Heart left ventricle (tissue), 16 donors: Measurements from ENCODE around the gene CRYBG1. TPM values are rescaled to one million over a fixed set of nuclear protein-coding genes. Genes with fewer than 3 reads are reported as not detected.

Experiments used
- ATAC-seq, 4 donors: fragments of 200-7000 bp; cut with Tn5 transposase; one replicate each; pipeline ENCODE4 v1.9.1; 2020 to 2022; ENCODE audit warnings: moderate library complexity in 4 of 4, mild to moderate bottlenecking in 3 of 4, moderate number of reproducible peaks in 1 of 4
- DNase-seq, 5 donors: peaks; one replicate each; pipeline ENCODE4 v3.0.0-alpha.2; 2020
- H3K27ac ChIP-seq, 12 donors: fragments of 200-600 bp; sonication (generic) in 4 of 12; one replicate each; pipeline versions ENCODE4 v1.5.0 to v1.8.0; 2016 to 2022; ENCODE audit warnings: mild to moderate bottlenecking in 2 of 12
- H3K27me3 ChIP-seq, 9 donors: fragments of 200-600 bp; sonication (generic) in 2 of 9; one replicate each; pipeline versions ENCODE4 v1.5.1 to v1.8.0; 2016 to 2022; ENCODE audit warnings: mild to moderate bottlenecking in 3 of 9
- H3K36me3 ChIP-seq, 9 donors: fragments of 200-600 bp; sonication (generic) in 2 of 9; one replicate each; pipeline versions ENCODE4 v1.5.0 to v1.8.0; 2018 to 2022; ENCODE audit warnings: mild to moderate bottlenecking in 2 of 9
- H3K4me1 ChIP-seq, 12 donors: fragments of 200-600 bp; sonication (generic) in 4 of 12; one replicate each; pipeline versions ENCODE4 v1.5.0 to v1.8.0; 2016 to 2022; ENCODE audit warnings: mild to moderate bottlenecking in 3 of 12
- H3K4me3 ChIP-seq, 12 donors: fragments of 200-600 bp; sonication (generic) in 4 of 12; one replicate each; pipeline versions ENCODE4 v1.5.0 to v1.8.0; 2017 to 2022; ENCODE audit warnings: mild to moderate bottlenecking in 9 of 12, moderate library complexity in 4 of 12
- H3K9me3 ChIP-seq, 12 donors: fragments of 200-600 bp; sonication (generic) in 4 of 12; one replicate each; pipeline versions ENCODE4 v1.5.0 to v1.8.0; 2016 to 2022; ENCODE audit warnings: mild to moderate bottlenecking in 1 of 12
- CTCF ChIP-seq, 12 donors: fragments of 200-600 bp; sonication (generic) in 4 of 12; IDR thresholded peaks; one replicate each; pipeline versions ENCODE4 v1.5.0 to v1.8.0; 2018 to 2022; ENCODE audit warnings: antibody characterized with exemption in 12 of 12, mild to moderate bottlenecking in 5 of 12
- POLR2A ChIP-seq, 2 donors: fragments of 450-650 bp; IDR thresholded peaks; one replicate each; pipeline ENCODE4 v1.6.1; 2017; ENCODE audit warnings: antibody characterized with exemption in 2 of 2, mild to moderate bottlenecking in 2 of 2, moderate library complexity in 2 of 2
- WGBS, 4 donors: extraction: QIAGEN DNeasy Blood & Tissue Kit in 2 of 4; methylation state at CpG; one replicate each; pipeline versions ENCODE4 v1.1.5 to v1.1.7; 2013 to 2018; 5-methylcytosine and 5-hydroxymethylcytosine counted together
- intact Hi-C, 10 donors: fragments of 100-400 bp; cut with DNase I; formaldehyde crosslinking; loops; one replicate each; pipeline versions ENCODE4 v1.11.1 to v1.14.2; 2022
- polyA plus RNA-seq, 2 donors: library from polyadenylated mRNA; stranded (reverse); fragments of 200-250 nt; gene quantifications; one replicate each; pipeline ENCODE4 v1.2.3, GENCODE V29; 2013
- total RNA-seq, 9 donors: library from RNA; depleted of rRNA in 2 of 9; stranded (reverse); fragments of >200 nt in 2 of 9; fragmentation: NEBNext Ultra II Directional in 3 of 9; extraction: Animal tissue kit (Norgen Biotek cat#: 25700) in 3 of 9; gene quantifications; one replicate each; pipeline versions ENCODE4 v1.1.0 to v1.2.4, GENCODE V29; 2016 to 2023
- donor health status: ischemic (EF 13 %, LVEDD 7.1; RV severe dilation, severe dysfunction).
- donor health status: healthy with polysubstance abuse.
- donor health status: DM: no; HTN: yes; CAD: no.
- donor health status: DM: no; HTN: no; CAD: no.
- donor health status: ischemic (EF 25% LVEDD 6.9; RV normal size, moderate dysfunction).
- donor health status: ischemic (EF 25% LVEDD 5.7; RV mildly dilated, moderate dysfunction).
- donor health status: healthy.
- donor health status: DM: yes; HTN: yes; CAD: no.
- donor health status: ischemic (EF 35%, LVEDD 5.7; RV mildly dilated, moderate dysfunction).
- donor health status: nonischemic (EF 11% LVEDD 7.7; RV severe dilation, severe dysfunction).
- donor health status: DM: yes; HTN: yes; CAD: no.
- donor health status: PGD.
- donor health status: ischemic (EF 29% LVEDD 5.4; RV normal size, mild dysfunction).
- donor health status: nonischemic (EF 23%, LVEDD 6.1; RV moderate dilation, normal function).

The CRYBG1 gene
- total and polyA plus RNA-seq, 11 donors: 0.42 to 17.7 (median 1.5) TPM

GRCh38 chr6:106508277-106508676 lies 147.8 kb downstream of the CRYBG1 start:
- no peak overlapping the region for H3K4me3 ChIP-seq
- WGBS, 4 donors: 76 to 89% (median 83%) methylated on average over 2 of the region's 2 CpGs
- intact Hi-C loops: no loop called here
- no peak overlapping the region for H3K27ac ChIP-seq
- DNase-seq (no peak), ATAC-seq (no peak)
- peaks cover 0 to 67% (median 29%) of the 10 kb centered on the region in 9 donors for H3K27me3 ChIP-seq
- H3K36me3 ChIP-seq: no peaks in the 10 kb centered on the region
- H3K9me3 ChIP-seq: no peaks in the 10 kb centered on the region
- no peak for TF ChIP-seq POLR2A (IDR thresholded peaks at IDR 0.05)
- no peak for TF ChIP-seq CTCF (IDR thresholded peaks at IDR 0.05)
- H3K4me1 ChIP-seq: peaks cover 0 to 35% (median 24%) of the 10 kb centered on the region in 12 donors

DNA sequence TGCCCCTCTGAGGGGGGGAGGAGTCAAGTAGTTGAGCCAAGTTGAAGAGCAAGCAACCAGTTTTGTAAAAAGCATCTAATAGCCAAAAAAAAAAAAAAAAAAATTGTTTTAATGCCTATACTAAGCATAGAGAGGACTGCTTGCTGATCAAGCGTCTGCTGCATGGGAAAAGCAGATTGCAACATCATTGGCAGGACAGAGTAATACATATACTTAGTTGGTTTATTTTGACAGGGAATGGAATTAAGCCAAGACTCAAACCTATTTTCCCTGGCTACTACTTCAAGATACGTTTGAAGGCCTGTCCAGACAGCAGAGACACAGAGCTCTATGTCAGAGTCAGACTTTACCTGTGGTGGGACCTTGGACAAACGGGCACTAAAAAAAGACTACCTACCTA lies 148.3 kb downstream of the CRYBG1 start:
- TF ChIP-seq CTCF (IDR thresholded peaks at IDR 0.05): no peak
- no peak for TF ChIP-seq POLR2A (IDR thresholded peaks at IDR 0.05)
- no peak overlapping the region for H3K27ac ChIP-seq
- intact Hi-C loops: no loop called here
- no peaks in the 10 kb centered on the region for H3K36me3 ChIP-seq
- no peaks in the 10 kb centered on the region for H3K9me3 ChIP-seq
- ATAC-seq (no peak), DNase-seq (no peak)
- H3K27me3 ChIP-seq: peaks cover 0 to 67% (median 29%) of the 10 kb centered on the region in 9 donors
- WGBS, 4 donors: 74 to 80% (median 75%) methylated on average over 3 of the region's 3 CpGs
- H3K4me1 ChIP-seq: peaks cover 0 to 40% (median 25%) of the 10 kb centered on the region in 12 donors
- H3K4me3 ChIP-seq: no peak overlapping the region

DNA sequence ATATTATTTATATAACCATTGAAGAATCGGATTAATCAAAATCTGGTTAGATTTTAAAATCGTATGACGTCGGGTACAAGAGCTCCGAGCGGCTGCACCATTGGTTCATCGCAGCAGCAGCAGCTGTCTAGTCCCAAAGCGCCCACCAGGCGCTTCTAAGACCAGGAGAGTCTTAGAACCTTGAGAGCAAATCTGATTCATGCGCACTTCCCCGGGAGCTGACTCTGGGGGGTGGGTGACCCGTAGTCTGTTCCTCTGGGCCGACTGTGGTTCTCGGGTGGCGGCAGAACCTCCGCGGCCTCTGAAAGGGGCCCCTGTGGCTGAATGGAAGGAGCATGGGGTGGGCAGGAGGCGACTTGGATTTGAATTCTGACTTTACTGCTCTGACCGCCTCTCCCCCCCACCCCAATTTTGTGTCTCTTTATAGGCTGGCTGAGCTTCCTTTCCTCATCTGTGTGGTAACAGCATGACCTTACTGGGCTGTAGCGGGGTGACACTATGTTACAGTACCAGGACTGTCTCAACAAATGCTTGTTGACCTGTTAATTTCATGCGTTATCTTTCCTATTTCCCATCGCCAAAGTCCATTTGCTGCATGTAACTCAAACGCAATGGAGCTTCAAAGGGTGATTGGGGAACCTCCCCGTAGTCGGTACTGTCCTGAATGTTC lies 149.0 kb downstream of the CRYBG1 start:
- Histone ChIP-seq H3K27ac (no peak overlapping the region), H3K4me3 (peak overlapping the region in 10 of 12 donors; percentile 29 to 92 (median 79)), H3K9me3 (no peaks in the 10 kb centered on the region), H3K4me1 (peaks cover 0 to 48% (median 25%) of the 10 kb centered on the region in 12 donors), H3K36me3 (no peaks in the 10 kb centered on the region), H3K27me3 (peaks cover 0 to 67% (median 29%) of the 10 kb centered on the region in 9 donors)
- ATAC-seq (no peak), DNase-seq (no peak)
- TF ChIP-seq POLR2A (IDR thresholded peaks at IDR 0.05): no peak
- TF ChIP-seq CTCF (IDR thresholded peaks at IDR 0.05): no peak
- intact Hi-C loops: loop anchor here in 1 of 10 donors (5.0 kb wide), 1 partner anchor 48 kb away; no protein-coding TSS in a partner anchor
- WGBS, 4 donors: 31 to 46% (median 39%) methylated on average over 22 to 25 of the region's 25 CpGs

GRCh38 chr6:106510090-106510970 lies 149.8 kb downstream of the CRYBG1 start:
- H3K36me3 ChIP-seq: no peaks in the 10 kb centered on the region
- TF ChIP-seq CTCF (IDR thresholded peaks at IDR 0.05) (no peak), POLR2A (IDR thresholded peaks at IDR 0.05) (no peak)
- H3K27me3 ChIP-seq: peaks cover 0 to 62% (median 29%) of the 10 kb centered on the region in 9 donors
- intact Hi-C loops: loop anchor here in 1 of 10 donors (5.0 kb wide), 1 partner anchor 47 kb away; no protein-coding TSS in a partner anchor
- H3K27ac ChIP-seq: no peak overlapping the region
- H3K4me3 ChIP-seq: peak overlapping the region; percentile 18 to 92 (median 76)
- peaks cover 0 to 55% (median 25%) of the 10 kb centered on the region in 12 donors for H3K4me1 ChIP-seq
- ATAC-seq (peak; percentile 25 to 53 (median 28)), DNase-seq (peak; percentile 30 to 76 (median 48))
- WGBS, 4 donors: 1 to 2% (median 1%) methylated on average over 44 to 56 of the region's 56 CpGs
- H3K9me3 ChIP-seq: no peaks in the 10 kb centered on the region
